ENCODE measurements around the gene PRPF40A. TPM values are rescaled to one million over a fixed set of nuclear protein-coding genes. Genes with fewer than 3 reads are reported as not detected.

PRPF40A gene
- total RNA-seq, 1 donor from 2014 or later = 33.8 TPM

- no peak for DNase-seq
- H3K9me3 ChIP-seq (replicated peaks) = no peaks in the 10 kb centered on the region
- no peak overlapping the region for H3K27ac ChIP-seq (replicated peaks)
- H3K4me1 ChIP-seq = no peaks in the 10 kb centered on the region
- H3K4me3 ChIP-seq = no peak overlapping the region
- TF ChIP-seq CTCF (IDR thresholded peaks at IDR 0.05; ENCODE audit: borderline replicate concordance) = no peak
- H3K27me3 ChIP-seq (ENCODE audit: low read depth) = no peaks in the 10 kb centered on the region
- intact Hi-C loops (cut with micrococcal nuclease) = no loop called here
- peaks cover 99% of the 10 kb centered on the region for H3K36me3 ChIP-seq
Observed at GRCh38 chr2:152661076-152661475, 56.2 kb downstream of the PRPF40A start.

GRCh38 chr2:152658221-152658620 is 59.0 kb downstream of the PRPF40A start:
- no peak overlapping the region for H3K4me3 ChIP-seq
- H3K27me3 ChIP-seq (ENCODE audit: low read depth) = no peaks in the 10 kb centered on the region
- no peaks in the 10 kb centered on the region for H3K9me3 ChIP-seq (replicated peaks)
- H3K36me3 ChIP-seq = peaks cover 93% of the 10 kb centered on the region
- no peak for TF ChIP-seq CTCF (IDR thresholded peaks at IDR 0.05; ENCODE audit: borderline replicate concordance)
- no peaks in the 10 kb centered on the region for H3K4me1 ChIP-seq
- no peak for DNase-seq
- intact Hi-C loops (cut with micrococcal nuclease) = no loop called here
- no peak overlapping the region for H3K27ac ChIP-seq (replicated peaks)

GRCh38 chr2:152657043-152657442 is 60.2 kb downstream of the PRPF40A start:
- no peak for DNase-seq
- H3K4me3 ChIP-seq = no peak overlapping the region
- no peaks in the 10 kb centered on the region for H3K9me3 ChIP-seq (replicated peaks)
- H3K27ac ChIP-seq (replicated peaks) = no peak overlapping the region
- H3K27me3 ChIP-seq (ENCODE audit: low read depth) = no peaks in the 10 kb centered on the region
- TF ChIP-seq CTCF (IDR thresholded peaks at IDR 0.05; ENCODE audit: borderline replicate concordance) = no peak
- H3K4me1 ChIP-seq = no peaks in the 10 kb centered on the region
- peaks cover 81% of the 10 kb centered on the region for H3K36me3 ChIP-seq
- intact Hi-C loops (cut with micrococcal nuclease) = no loop called here

GRCh38 chr2:152655880-152656279 is 61.4 kb downstream of the PRPF40A start:
- intact Hi-C loops (cut with micrococcal nuclease) = no loop called here
- TF ChIP-seq CTCF (IDR thresholded peaks at IDR 0.05; ENCODE audit: borderline replicate concordance) = no peak
- Histone ChIP-seq H3K36me3 (peaks cover 75% of the 10 kb centered on the region), H3K27me3 (ENCODE audit: low read depth) (no peaks in the 10 kb centered on the region), H3K27ac (replicated peaks) (no peak overlapping the region), H3K4me3 (no peak overlapping the region), H3K9me3 (replicated peaks) (no peaks in the 10 kb centered on the region), H3K4me1 (no peaks in the 10 kb centered on the region)
- no peak for DNase-seq

GRCh38 chr2:152651834-152652233 is 65.4 kb downstream of the PRPF40A start:
- H3K36me3 ChIP-seq = peaks cover 45% of the 10 kb centered on the region

More at GRCh38 chr2:152651834-152652233, 65.4 kb downstream of the PRPF40A start:
- Histone ChIP-seq H3K9me3 (replicated peaks) (no peaks in the 10 kb centered on the region), H3K27me3 (ENCODE audit: low read depth) (no peaks in the 10 kb centered on the region), H3K4me3 (no peak overlapping the region), H3K4me1 (peaks cover 20% of the 10 kb centered on the region), H3K27ac (replicated peaks) (no peak overlapping the region)
- no peak for TF ChIP-seq CTCF (IDR thresholded peaks at IDR 0.05; ENCODE audit: borderline replicate concordance)
- intact Hi-C loops (cut with micrococcal nuclease) = no loop called here
- no peak for DNase-seq

All from left ventricle myocardium inferior (tissue), 1 donor.